ENCODE results near the gene WDR75.

DNA sequence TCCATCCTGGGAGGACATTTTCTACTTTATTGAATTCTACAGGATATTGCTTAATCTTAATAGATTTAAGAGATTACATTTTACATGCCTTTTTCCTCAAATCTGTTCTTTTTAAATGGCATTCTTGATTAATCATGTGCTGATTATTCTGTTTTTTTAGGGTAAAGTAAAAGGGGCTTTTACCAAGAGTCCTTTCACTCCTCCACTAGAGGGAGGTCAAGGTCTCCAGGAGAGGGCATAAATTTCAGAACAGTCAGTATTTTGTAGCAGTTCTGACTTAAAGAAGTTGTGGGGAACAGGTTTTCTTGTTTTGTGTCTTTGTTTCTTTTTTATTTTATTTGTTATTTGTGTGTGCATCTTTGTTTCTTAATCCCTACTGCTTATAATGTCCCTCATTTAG, 25.4 kb downstream of the WDR75 start:
- TF ChIP-seq FOXM1 (IDR thresholded peaks at IDR 0.05; ENCODE audit: borderline replicate concordance) (no peak), SUZ12 (IDR thresholded peaks at IDR 0.05) (no peak), FOXA1 (IDR thresholded peaks at IDR 0.05) (no peak), ELF4 (IDR thresholded peaks at IDR 0.05) (no peak), LEF1 (IDR thresholded peaks at IDR 0.05; ENCODE audit: borderline replicate concordance) (no peak), FOXK2 (IDR thresholded peaks at IDR 0.05) (no peak), ZNF384 (IDR thresholded peaks at IDR 0.05) (no peak), SP1 (IDR thresholded peaks at IDR 0.05) (no peak), HDGF (IDR thresholded peaks at IDR 0.05; ENCODE audit: borderline replicate concordance) (no peak), L3MBTL2 (conservative IDR thresholded peaks at IDR 0.05) (no peak), CTBP1 (IDR thresholded peaks at IDR 0.05; ENCODE audit: borderline replicate concordance) (no peak)
- TF ChIP-seq, protein P1, sequence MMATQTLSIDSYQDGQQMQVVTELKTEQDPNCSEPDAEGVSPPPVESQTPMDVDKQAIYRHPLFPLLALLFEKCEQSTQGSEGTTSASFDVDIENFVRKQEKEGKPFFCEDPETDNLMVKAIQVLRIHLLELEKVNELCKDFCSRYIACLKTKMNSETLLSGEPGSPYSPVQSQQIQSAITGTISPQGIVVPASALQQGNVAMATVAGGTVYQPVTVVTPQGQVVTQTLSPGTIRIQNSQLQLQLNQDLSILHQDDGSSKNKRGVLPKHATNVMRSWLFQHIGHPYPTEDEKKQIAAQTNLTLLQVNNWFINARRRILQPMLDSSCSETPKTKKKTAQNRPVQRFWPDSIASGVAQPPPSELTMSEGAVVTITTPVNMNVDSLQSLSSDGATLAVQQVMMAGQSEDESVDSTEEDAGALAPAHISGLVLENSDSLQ (IDR thresholded peaks at IDR 0.05): no peak

Data from HEK293T (cell line).